ENCODE results near the gene WWC1.

WWC1 gene

GRCh38 chr5:168471785-168472184, 180.3 kb downstream of the WWC1 start:
- no peak for DNase-seq (ENCODE audit: insufficient read length, low spot score)
- no peak for FAIRE-seq

- DNase-seq (ENCODE audit: insufficient read length, low spot score) (no peak), FAIRE-seq (no peak)
Observed at GRCh38 chr5:168472329-168472728, 180.9 kb downstream of the WWC1 start.

- FAIRE-seq (no peak), DNase-seq (ENCODE audit: insufficient read length, low spot score) (no peak)
Observed at GRCh38 chr5:168474319-168474718, 182.9 kb downstream of the WWC1 start.

- no peak for FAIRE-seq
- no peak for DNase-seq (ENCODE audit: insufficient read length, low spot score)
Observed at GRCh38 chr5:168477060-168477459, 185.6 kb downstream of the WWC1 start.

GRCh38 chr5:168479166-168479565, 187.7 kb downstream of the WWC1 start:
- DNase-seq (ENCODE audit: insufficient read length, low spot score) (no peak), FAIRE-seq (no peak)

GRCh38 chr5:168480601-168481000, 189.2 kb downstream of the WWC1 start:
- FAIRE-seq (no peak), DNase-seq (ENCODE audit: insufficient read length, low spot score) (no peak)

- DNase-seq (ENCODE audit: insufficient read length, low spot score), result peak; percentile 46
- FAIRE-seq, result peak; percentile 86
Observed at GRCh38 chr5:168481330-168481788, 189.9 kb downstream of the WWC1 start.

- DNase-seq (ENCODE audit: insufficient read length, low spot score) (no peak), FAIRE-seq (no peak)
Observed at GRCh38 chr5:168482361-168482760, 190.9 kb downstream of the WWC1 start.

GRCh38 chr5:168486136-168486879, 194.9 kb downstream of the WWC1 start, which contains the start of gene RARS1:
RARS1 (plus strand) TSS chr5:168486471; CDS start chr5:168486499, 28 bp downstream.
- FAIRE-seq, result peak; percentile 93
- peak; percentile 81 for DNase-seq (ENCODE audit: insufficient read length, low spot score)

- DNase-seq (ENCODE audit: insufficient read length, low spot score), result no peak
- no peak for FAIRE-seq
Observed at GRCh38 chr5:168489059-168489458, 197.6 kb downstream of the WWC1 start.

- DNase-seq (ENCODE audit: insufficient read length, low spot score), result no peak
- FAIRE-seq, result no peak
Observed at GRCh38 chr5:168494057-168494555, 202.7 kb downstream of the WWC1 start.

- DNase-seq (ENCODE audit: insufficient read length, low spot score) (no peak), FAIRE-seq (no peak)
Observed at GRCh38 chr5:168502563-168503237, 211.3 kb downstream of the WWC1 start.

- FAIRE-seq, result no peak
- DNase-seq (ENCODE audit: insufficient read length, low spot score), result no peak
Observed at GRCh38 chr5:168513861-168514428, 222.5 kb downstream of the WWC1 start.
